OCI-LY3 (cell line): ENCODE results near the gene OR56A5.
"Not testable (repeated sequence)": the region's sequence is repeated elsewhere in the genome, so short reads cannot be mapped to it uniquely, and the experiment has no call there.

Source experiments
- H2AFZ ChIP-seq: fragments of 200-600, 300-600 bp; shearing (Covaris generic); 2 replicates; pipeline ENCODE4 v1.6.0; 2014; ENCODE audit warnings: antibody characterized with exemption, low read depth, low read length
- H3K27ac ChIP-seq: fragments of 200-600, 300-600 bp; sonication (generic); 2 replicates; pipeline ENCODE4 v1.5.1; 2014; ENCODE audit warnings: mild to moderate bottlenecking, low read length, moderate library complexity, mixed read lengths
- H3K27me3 ChIP-seq: fragments of 200-600, 300-600 bp; sonication (generic); 2 replicates; pipeline ENCODE4 v1.6.1; 2014; ENCODE audit warnings: low read depth, low read length, mixed read lengths
- H3K36me3 ChIP-seq: fragments of 200-600, 300-600 bp; sonication (generic); replicated peaks from 2 replicates; pipeline ENCODE3; 2014; ENCODE audit warnings: low read depth, low read length, mixed read lengths
- H3K4me1 ChIP-seq: fragments of 300-600, 200-600 bp; sonication (generic); 2 replicates; pipeline ENCODE4 v1.6.1; 2014; ENCODE audit warnings: low read length, mixed read lengths
- H3K4me2 ChIP-seq: fragments of 200-600, 300-600 bp; sonication (generic); 2 replicates; pipeline ENCODE4 v1.6.1; 2014; ENCODE audit warnings: low read length, mixed read lengths
- H3K4me3 ChIP-seq: fragments of 300-600, 200-600 bp; sonication (generic); 2 replicates; pipeline ENCODE4 v1.5.1; 2014; ENCODE audit warnings: antibody characterized with exemption, mild to moderate bottlenecking, low read length, moderate library complexity
- H3K79me2 ChIP-seq: fragments of 300-600, 200-600 bp; shearing (Covaris generic); 2 replicates; pipeline ENCODE4 v1.6.1; 2014; ENCODE audit warnings: mild to moderate bottlenecking, low read length, mixed read lengths
- H3K9ac ChIP-seq: fragments of 300-600, 200-600 bp; shearing (Covaris generic); 2 replicates; pipeline ENCODE4 v1.6.0; 2014; ENCODE audit warnings: mild to moderate bottlenecking, low read length, moderate library complexity
- H3K9me3 ChIP-seq: fragments of 200-600, 300-600 bp; shearing (Covaris generic); 2 replicates; pipeline ENCODE4 v1.6.1; 2014; ENCODE audit warnings: low read length, mixed read lengths; ENCODE audit not compliant: insufficient read depth
- H4K20me1 ChIP-seq: fragments of 200-600, 300-600 bp; sonication (generic); 2 replicates; pipeline ENCODE4 v1.6.1; 2016; ENCODE audit warnings: low read length, mixed read lengths; ENCODE audit not compliant: insufficient read depth
- CTCF ChIP-seq: fragments of 200-600, 300-600 bp; sonication (generic); IDR thresholded peaks from 2 replicates; pipeline ENCODE4 v1.5.1; 2014; ENCODE audit warnings: antibody characterized with exemption, low read length, low read depth
- EZH2phosphoT487 ChIP-seq: fragments of 200-600 bp; shearing (Covaris generic); IDR thresholded peaks from 2 replicates; pipeline ENCODE4 v1.6.1; 2018; ENCODE audit warnings: antibody characterized with exemption, mixed run types, low read depth

OR56A5 gene

GRCh38 chr11:5973530-5973929, 5.2 kb upstream of the OR56A5 start:
- Histone ChIP-seq H3K27ac (no peak overlapping the region), H3K4me1 (no peaks in the 10 kb centered on the region), H3K4me2 (no peak overlapping the region), H3K27me3 (peaks cover 19% of the 10 kb centered on the region), H3K36me3 (no peaks in the 10 kb centered on the region), H3K9me3 (no peaks in the 10 kb centered on the region), H3K79me2 (no peaks in the 10 kb centered on the region), H4K20me1 (no peaks in the 10 kb centered on the region), H3K9ac (no peak overlapping the region), H3K4me3 (no peak overlapping the region), H2AFZ (no peak overlapping the region)
- no peak for TF ChIP-seq CTCF
- no peak for TF ChIP-seq EZH2phosphoT487

GRCh38 chr11:5967708-5968107, 586 bp downstream of the OR56A5 start:
- TF ChIP-seq CTCF, result no peak
- TF ChIP-seq EZH2phosphoT487, result no peak
- Histone ChIP-seq H4K20me1 (no peaks in the 10 kb centered on the region), H3K4me2 (no peak overlapping the region), H3K79me2 (no peaks in the 10 kb centered on the region), H3K27ac (no peak overlapping the region), H3K9me3 (no peaks in the 10 kb centered on the region), H3K27me3 (peaks cover 19% of the 10 kb centered on the region), H2AFZ (no peak overlapping the region), H3K4me3 (no peak overlapping the region), H3K9ac (no peak overlapping the region), H3K4me1 (no peaks in the 10 kb centered on the region), H3K36me3 (no peaks in the 10 kb centered on the region)

- TF ChIP-seq EZH2phosphoT487 (no peak), CTCF (no peak)
- Histone ChIP-seq H3K27me3 (peaks cover 17% of the 10 kb centered on the region), H3K9ac (no peak overlapping the region), H4K20me1 (no peaks in the 10 kb centered on the region), H3K9me3 (no peaks in the 10 kb centered on the region), H3K79me2 (no peaks in the 10 kb centered on the region), H2AFZ (no peak overlapping the region), H3K4me3 (no peak overlapping the region), H3K27ac (no peak overlapping the region), H3K4me2 (no peak overlapping the region), H3K4me1 (no peaks in the 10 kb centered on the region), H3K36me3 (no peaks in the 10 kb centered on the region)
Measured at GRCh38 chr11:5966958-5967357, 1.3 kb downstream of the OR56A5 start.

GRCh38 chr11:5960704-5961320, 7.5 kb downstream of the OR56A5 start:
- H3K9me3 ChIP-seq, H3K4me1 ChIP-seq, H3K9ac ChIP-seq, H4K20me1 ChIP-seq, H3K4me3 ChIP-seq, H3K4me2 ChIP-seq, H2AFZ ChIP-seq, H3K27me3 ChIP-seq, H3K79me2 ChIP-seq, H3K27ac ChIP-seq, H3K36me3 ChIP-seq: not testable (repeated sequence)
